ENCODE data around the gene WIPI1. TPM values are rescaled to one million over a fixed set of nuclear protein-coding genes. Genes with fewer than 3 reads are reported as not detected.
A peak's percentile ranks its signal among the peaks of the same experiment; 100 is the strongest.

The WIPI1 gene
- total and polyA plus RNA-seq, 7 donors, result 18.9 to 78.8 (median 28.5) TPM

GRCh38 chr17:68452724-68453290 lies 4.5 kb downstream of the WIPI1 start:
- Histone ChIP-seq H3K27ac (peak overlapping the region in 1 of 4 donors; percentile 22), H3K9me3 (no peaks in the 10 kb centered on the region), H3K4me1 (peaks cover 0 to 16% (median 14%) of the 10 kb centered on the region in 4 donors), H3K27me3 (no peaks in the 10 kb centered on the region), H3K36me3 (peaks cover 9 to 49% (median 30%) of the 10 kb centered on the region in 4 donors), H3K4me3 (no peak overlapping the region)
- 68 to 79% methylated on average over 6 of the region's 6 CpGs for WGBS, 2 donors
- intact Hi-C loops (cut with DNase I), result no loop called here
- TF ChIP-seq, protein P1, sequence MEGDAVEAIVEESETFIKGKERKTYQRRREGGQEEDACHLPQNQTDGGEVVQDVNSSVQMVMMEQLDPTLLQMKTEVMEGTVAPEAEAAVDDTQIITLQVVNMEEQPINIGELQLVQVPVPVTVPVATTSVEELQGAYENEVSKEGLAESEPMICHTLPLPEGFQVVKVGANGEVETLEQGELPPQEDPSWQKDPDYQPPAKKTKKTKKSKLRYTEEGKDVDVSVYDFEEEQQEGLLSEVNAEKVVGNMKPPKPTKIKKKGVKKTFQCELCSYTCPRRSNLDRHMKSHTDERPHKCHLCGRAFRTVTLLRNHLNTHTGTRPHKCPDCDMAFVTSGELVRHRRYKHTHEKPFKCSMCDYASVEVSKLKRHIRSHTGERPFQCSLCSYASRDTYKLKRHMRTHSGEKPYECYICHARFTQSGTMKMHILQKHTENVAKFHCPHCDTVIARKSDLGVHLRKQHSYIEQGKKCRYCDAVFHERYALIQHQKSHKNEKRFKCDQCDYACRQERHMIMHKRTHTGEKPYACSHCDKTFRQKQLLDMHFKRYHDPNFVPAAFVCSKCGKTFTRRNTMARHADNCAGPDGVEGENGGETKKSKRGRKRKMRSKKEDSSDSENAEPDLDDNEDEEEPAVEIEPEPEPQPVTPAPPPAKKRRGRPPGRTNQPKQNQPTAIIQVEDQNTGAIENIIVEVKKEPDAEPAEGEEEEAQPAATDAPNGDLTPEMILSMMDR (IDR thresholded peaks at IDR 0.05), result no peak
- no peak for TF ChIP-seq POLR2A (IDR thresholded peaks at IDR 0.05)
- TF ChIP-seq POLR2AphosphoS5 (IDR thresholded peaks at IDR 0.05), result no peak
- no peak for TF ChIP-seq EP300 (IDR thresholded peaks at IDR 0.05)
- no peak for DNase-seq

DNA sequence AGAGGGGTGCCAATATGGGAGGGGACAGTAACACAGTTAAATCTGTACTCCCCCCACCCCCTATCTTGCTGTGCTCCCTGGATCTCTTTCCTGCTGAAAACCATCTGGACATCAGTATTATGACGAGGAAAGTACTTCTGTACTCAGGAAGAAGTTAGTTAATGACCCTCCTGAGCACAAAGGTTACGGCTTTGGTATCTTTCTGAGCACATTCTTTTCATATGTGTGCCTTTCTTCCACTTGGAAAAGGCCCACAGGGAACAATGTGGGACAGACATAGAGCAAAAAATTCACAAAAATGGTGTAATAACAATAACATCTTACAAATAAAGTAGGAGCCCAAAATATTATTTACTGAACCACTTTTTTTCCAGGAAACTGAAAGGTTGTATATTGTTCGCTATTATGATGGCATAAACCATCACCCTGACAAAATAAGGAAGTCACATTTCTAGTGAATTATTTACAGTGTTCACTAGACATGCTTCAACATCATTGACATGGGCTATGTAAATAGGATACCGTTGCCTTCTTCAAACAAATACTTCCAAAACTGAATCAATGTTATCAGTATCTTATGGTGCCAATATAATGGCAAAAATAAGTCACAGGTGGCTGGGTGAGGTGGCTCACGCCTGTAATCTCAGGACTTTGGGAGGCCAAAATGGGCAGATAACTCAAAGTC lies 5.5 kb downstream of the WIPI1 start:
- intact Hi-C loops (cut with DNase I), result no loop called here
- Histone ChIP-seq H3K4me1 (peaks cover 0 to 16% (median 14%) of the 10 kb centered on the region in 4 donors), H3K27me3 (no peaks in the 10 kb centered on the region), H3K9me3 (no peaks in the 10 kb centered on the region), H3K27ac (no peak overlapping the region), H3K4me3 (no peak overlapping the region), H3K36me3 (peaks cover 9 to 59% (median 34%) of the 10 kb centered on the region in 4 donors)
- DNase-seq, result no peak
- WGBS, 2 donors, result 23 to 65% methylated on average over 5 of the region's 5 CpGs
- TF ChIP-seq POLR2AphosphoS5 (IDR thresholded peaks at IDR 0.05), result no peak
- no peak for TF ChIP-seq POLR2A (IDR thresholded peaks at IDR 0.05)
- TF ChIP-seq, protein P1 (IDR thresholded peaks at IDR 0.05), result no peak
- no peak for TF ChIP-seq EP300 (IDR thresholded peaks at IDR 0.05)

DNA sequence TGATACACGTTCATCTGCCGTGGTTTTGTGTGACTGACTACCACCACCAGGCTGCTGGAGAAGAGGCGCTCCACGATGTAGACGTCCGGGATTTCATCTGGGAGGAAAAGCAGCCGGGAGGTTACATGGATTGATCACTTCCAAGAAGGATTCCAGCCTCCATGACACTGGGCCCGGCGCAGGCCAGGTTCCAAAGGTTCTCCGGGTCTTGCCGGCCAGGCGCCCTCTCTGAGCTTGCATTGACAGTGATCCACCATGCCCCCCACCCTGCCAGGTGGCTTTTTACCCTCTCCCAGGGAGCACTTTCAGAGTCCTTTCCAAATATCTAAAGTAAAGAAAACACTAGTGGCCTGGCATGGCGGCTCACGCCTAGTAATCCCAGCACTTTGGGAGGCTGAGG lies 6.5 kb downstream of the WIPI1 start:
- Histone ChIP-seq H3K27me3 (no peaks in the 10 kb centered on the region), H3K36me3 (peaks cover 9 to 70% (median 36%) of the 10 kb centered on the region in 4 donors), H3K4me1 (peaks cover 0 to 8% (median 6%) of the 10 kb centered on the region in 4 donors), H3K9me3 (no peaks in the 10 kb centered on the region), H3K27ac (no peak overlapping the region), H3K4me3 (no peak overlapping the region)
- TF ChIP-seq EP300 (IDR thresholded peaks at IDR 0.05) (no peak), POLR2A (IDR thresholded peaks at IDR 0.05) (no peak), POLR2AphosphoS5 (IDR thresholded peaks at IDR 0.05) (no peak)
- TF ChIP-seq, protein P1 (IDR thresholded peaks at IDR 0.05), result no peak
- 94 to 95% methylated on average over 14 of the region's 14 CpGs for WGBS, 2 donors
- no peak for DNase-seq
- intact Hi-C loops (cut with DNase I), result no loop called here

DNA sequence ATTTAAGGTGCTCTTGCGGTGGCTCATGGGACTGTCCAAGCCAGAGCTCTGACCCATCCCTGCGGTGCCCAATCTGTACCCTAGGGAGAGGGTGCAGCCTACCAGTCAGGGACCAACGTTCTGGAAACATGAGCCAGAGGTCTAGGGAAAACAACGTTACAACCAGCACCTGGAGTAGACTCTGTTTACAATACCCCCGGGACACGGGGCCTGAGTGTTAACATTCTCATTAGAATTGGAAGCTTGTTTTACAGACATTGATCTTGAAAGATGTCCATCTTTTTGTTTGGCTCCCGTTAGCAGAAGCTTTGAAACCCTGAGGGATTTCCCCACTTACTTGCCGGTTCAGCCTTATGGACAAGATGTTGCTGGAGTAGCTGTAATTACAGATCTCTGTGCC lies 6.9 kb downstream of the WIPI1 start:
- Histone ChIP-seq H3K4me1 (peaks cover 0 to 4% (median 2%) of the 10 kb centered on the region in 4 donors), H3K36me3 (peaks cover 9 to 74% (median 36%) of the 10 kb centered on the region in 4 donors), H3K27ac (no peak overlapping the region), H3K9me3 (no peaks in the 10 kb centered on the region), H3K27me3 (no peaks in the 10 kb centered on the region), H3K4me3 (no peak overlapping the region)
- 65 to 79% methylated on average over 8 of the region's 8 CpGs for WGBS, 2 donors
- intact Hi-C loops (cut with DNase I), result no loop called here
- DNase-seq, result no peak
- TF ChIP-seq, protein P1 (IDR thresholded peaks at IDR 0.05), result no peak
- no peak for TF ChIP-seq EP300 (IDR thresholded peaks at IDR 0.05)
- no peak for TF ChIP-seq POLR2A (IDR thresholded peaks at IDR 0.05)
- no peak for TF ChIP-seq POLR2AphosphoS5 (IDR thresholded peaks at IDR 0.05)
